IMR-90 (cell line): ENCODE results near the gene MEIS1. TPM values are rescaled to one million over a fixed set of nuclear protein-coding genes. Genes with fewer than 3 reads are reported as not detected.
A peak's percentile ranks its signal among the peaks of the same experiment; 100 is the strongest.

Experiments used
- ATAC-seq: fragments of 200-7000 bp; cut with Tn5 transposase; 2 replicates; pipeline ENCODE4 v1.9.1; 2020; ENCODE audit warnings: low read depth, mild to moderate bottlenecking, moderate library complexity
- BruUV-seq: library from RNA; stranded (reverse); fragments of 400-500 nt; replicated peaks from 2 replicates; lab custom pipeline; 2021; lab: Mats Ljungman, UMichigan
- CTCF ChIA-PET: fragments of 300-600 bp; formaldehyde crosslinking; extraction: SDS; loops from one replicate; lab custom pipeline; 2021; ENCODE audit warnings: antibody characterized with exemption; lab: Yijun Ruan, JAX
- POLR2A ChIA-PET: fragments of 300-600 bp; sonication (Branson Sonifier 250); formaldehyde crosslinking; loops from one replicate; lab custom pipeline; 2022; ENCODE audit warnings: antibody characterized with exemption; ENCODE audit not compliant: unreplicated experiment; lab: Charles Lee
- DNase-seq: peaks from one replicate; pipeline ENCODE4 v3.0.0; 2013
- H2AFZ ChIP-seq: replicated peaks from 2 replicates; pipeline ENCODE3; 2013; ENCODE audit warnings: low read length, mild to moderate bottlenecking; ENCODE audit not compliant: poor library complexity
- H2AK5ac ChIP-seq: 2 replicates; pipeline ENCODE4 v1.6.1; 2013; ENCODE audit warnings: low read depth, low read length, inconsistent platforms
- H2AK9ac ChIP-seq: replicated peaks from 2 replicates; pipeline ENCODE3; 2013; ENCODE audit warnings: mild to moderate bottlenecking, low read depth, low read length, moderate library complexity; ENCODE audit not compliant: poor library complexity
- H2BK120ac ChIP-seq: 2 replicates; pipeline ENCODE4 v1.6.1; 2013; ENCODE audit warnings: low read depth, low read length, inconsistent platforms
- H2BK15ac ChIP-seq: 3 replicates; pipeline ENCODE4 v1.6.1; 2013; ENCODE audit warnings: low read depth, low read length, inconsistent platforms
- H2BK20ac ChIP-seq: 2 replicates; pipeline ENCODE4 v1.6.1; 2013; ENCODE audit warnings: low read depth, mild to moderate bottlenecking, inconsistent platforms, low read length, moderate library complexity
- H2BK5ac ChIP-seq: 2 replicates; pipeline ENCODE4 v1.6.1; 2013; ENCODE audit warnings: mild to moderate bottlenecking, low read depth, low read length, inconsistent platforms; ENCODE audit not compliant: poor library complexity, severe bottlenecking
- H3K14ac ChIP-seq: replicated peaks from 2 replicates; pipeline ENCODE4 v1.6.1; 2013; ENCODE audit warnings: low read depth, low read length, inconsistent platforms
- H3K18ac ChIP-seq: 2 replicates; pipeline ENCODE4 v1.6.1; 2013; ENCODE audit warnings: low read depth, low read length, control low read depth
- H3K23ac ChIP-seq: 2 replicates; pipeline ENCODE4 v1.6.1; 2013; ENCODE audit warnings: low read depth, low read length, inconsistent platforms
- H3K27ac ChIP-seq: 2 replicates; pipeline ENCODE4 v1.5.1; 2013; ENCODE audit warnings: mild to moderate bottlenecking, control low read depth, low read length; ENCODE audit not compliant: insufficient read depth
- H3K27me3 ChIP-seq: 2 replicates; pipeline ENCODE4 v1.6.1; 2013; ENCODE audit warnings: low read length; ENCODE audit not compliant: control insufficient read depth, insufficient read depth
- H3K36me3 ChIP-seq: 2 replicates; pipeline ENCODE4 v1.6.1; 2013; ENCODE audit warnings: low read length, mixed read lengths; ENCODE audit not compliant: control insufficient read depth, insufficient read depth
- H3K4ac ChIP-seq: 2 replicates; pipeline ENCODE4 v1.6.1; 2013; ENCODE audit warnings: low read depth, low read length, inconsistent platforms
- H3K4me1 ChIP-seq: 2 replicates; pipeline ENCODE4 v1.6.1; 2013; ENCODE audit warnings: low read length, mixed read lengths; ENCODE audit not compliant: control insufficient read depth, insufficient read depth
- H3K4me2 ChIP-seq: 2 replicates; pipeline ENCODE4 v1.6.1; 2013; ENCODE audit warnings: low read depth, mild to moderate bottlenecking, control low read depth, low read length, moderate library complexity
- H3K4me3 ChIP-seq: 2 replicates; pipeline ENCODE4 v1.5.1; 2013; ENCODE audit warnings: low read depth, mild to moderate bottlenecking, control low read depth, low read length, moderate library complexity; ENCODE audit not compliant: insufficient read depth
- H3K56ac ChIP-seq: 2 replicates; pipeline ENCODE4 v1.6.1; 2013; ENCODE audit warnings: low read length, inconsistent platforms; ENCODE audit not compliant: insufficient read depth; ENCODE audit errors: extremely low read depth
- H3K79me1 ChIP-seq, 2 experiments: 2 replicates each; pipeline ENCODE4 v1.6.1; 2013; ENCODE audit warnings: low read length in 2 of 2, inconsistent platforms in 1 of 2, low read depth in 1 of 2
- H3K9ac ChIP-seq: 2 replicates; pipeline ENCODE4 v1.6.1; 2013; ENCODE audit warnings: low read depth, low read length, control low read depth
- H3K9me1 ChIP-seq: 2 replicates; pipeline ENCODE4 v1.6.1; 2013; ENCODE audit warnings: low read length, inconsistent platforms; ENCODE audit not compliant: insufficient read depth
- H3K9me3 ChIP-seq: 2 replicates; pipeline ENCODE4 v1.6.1; 2013; ENCODE audit warnings: low read length; ENCODE audit not compliant: control insufficient read depth, insufficient read depth
- H4K20me1 ChIP-seq: 2 replicates; pipeline ENCODE4 v1.6.1; 2013; ENCODE audit warnings: low read length, inconsistent platforms; ENCODE audit not compliant: insufficient read depth
- H4K5ac ChIP-seq: 2 replicates; pipeline ENCODE4 v1.6.1; 2013; ENCODE audit warnings: mild to moderate bottlenecking, low read depth, low read length, control low read depth
- H4K8ac ChIP-seq, 2 experiments: 2 replicates each; pipeline ENCODE4 v1.6.1; 2013; ENCODE audit warnings: low read depth in 2 of 2, low read length in 2 of 2, control low read depth in 1 of 2, inconsistent platforms in 1 of 2
- H4K91ac ChIP-seq: 2 replicates; pipeline ENCODE4 v1.6.1; 2013; ENCODE audit warnings: low read depth, low read length, inconsistent platforms; ENCODE audit not compliant: insufficient read depth
- CEBPB ChIP-seq: IDR thresholded peaks from 2 replicates; pipeline ENCODE4 v1.6.1; 2012; ENCODE audit warnings: low read depth, low read length, improper control_type of control experiment
- RCOR1 ChIP-seq: IDR thresholded peaks from 2 replicates; pipeline ENCODE4 v1.6.1; 2012; ENCODE audit warnings: mild to moderate bottlenecking, low read length, improper control_type of control experiment; ENCODE audit not compliant: insufficient replicate concordance
- WGBS, 2 experiments: methylation state at CpG; one replicate each; pipeline versions ENCODE4 v1.1.5 to v1.1.7; 2013; ENCODE audit warnings: missing lambda C conversion rate in 2 of 2; ENCODE audit not compliant: insufficient read length in 1 of 2; ENCODE audit errors: extremely low coverage in 2 of 2; 5-methylcytosine and 5-hydroxymethylcytosine counted together
- dilution Hi-C: fragments of 300-500 bp; cut with HindIII; formaldehyde crosslinking; loops from one replicate; pipeline ENCODE4 v1.14.3; 2018; ENCODE audit warnings: low sequenced_read_pairs; ENCODE audit not compliant: unreplicated experiment
- in situ Hi-C: fragments of 300-500 bp; cut with MboI; formaldehyde crosslinking; loops from 3 replicates; pipeline ENCODE4 v1.14.3; 2019; ENCODE audit warnings: low sequenced_read_pairs, inconsistent platforms, mixed read lengths
- intact Hi-C: fragments of 100-400 bp; cut with micrococcal nuclease; formaldehyde crosslinking; loops from 2 replicates; pipeline ENCODE4 v1.10.0; 2022
- polyA plus RNA-seq, 3 experiments: library from polyadenylated mRNA; depleted of rRNA; stranded (reverse); fragments of >200 nt; gene quantifications; 2 replicates each; pipeline ENCODE4 v1.2.3, GENCODE V29; 2012; ENCODE audit warnings: low replicate concordance in 1 of 3
- total RNA-seq: library from RNA; depleted of rRNA; stranded (reverse); fragments of >200 nt; gene quantifications from 2 replicates; pipeline ENCODE4 v1.2.3, GENCODE V29; 2012
- TF ChIP-seq, protein P1 (sequence below): fragments of 150-350 bp; IDR thresholded peaks from 2 replicates; pipeline ENCODE4 v1.6.1; 2017; ENCODE audit warnings: mild to moderate bottlenecking, antibody characterized with exemption, low read length, low read depth
- TF ChIP-seq, protein P2 (sequence below): conservative IDR thresholded peaks from 2 replicates; pipeline ENCODE4 v1.5.1; 2012; ENCODE audit warnings: mild to moderate bottlenecking, low read depth, low read length, improper control_type of control experiment

MEIS1 gene
- total and polyA plus RNA-seq, 2 of the 4 experiments (the other 2 are of a cell fraction), result 54.4 to 157 TPM

DNA sequence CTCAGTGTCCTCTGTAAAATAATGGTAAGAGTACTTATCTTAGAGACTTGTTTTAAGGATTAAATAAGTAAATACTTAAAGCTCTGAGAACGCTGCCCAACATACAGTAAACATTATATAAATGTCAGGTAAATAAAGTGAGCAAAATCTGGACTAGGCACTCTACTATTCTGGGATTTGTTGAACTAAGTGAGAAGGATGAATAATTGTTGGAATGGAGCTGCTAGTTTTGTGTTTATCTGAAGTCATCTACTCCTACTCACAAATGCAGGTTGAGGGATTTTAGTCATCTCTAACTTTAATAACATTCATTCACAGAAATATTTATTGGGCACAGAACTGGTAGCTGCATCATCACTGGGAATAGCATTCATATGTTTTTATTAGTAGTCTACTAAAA lies 103.4 kb downstream of the MEIS1 start:
- H3K27ac ChIP-seq, result no peak overlapping the region
- TF ChIP-seq RCOR1 (peak; percentile 24), CEBPB (no peak)
- TF ChIP-seq, protein P1, sequence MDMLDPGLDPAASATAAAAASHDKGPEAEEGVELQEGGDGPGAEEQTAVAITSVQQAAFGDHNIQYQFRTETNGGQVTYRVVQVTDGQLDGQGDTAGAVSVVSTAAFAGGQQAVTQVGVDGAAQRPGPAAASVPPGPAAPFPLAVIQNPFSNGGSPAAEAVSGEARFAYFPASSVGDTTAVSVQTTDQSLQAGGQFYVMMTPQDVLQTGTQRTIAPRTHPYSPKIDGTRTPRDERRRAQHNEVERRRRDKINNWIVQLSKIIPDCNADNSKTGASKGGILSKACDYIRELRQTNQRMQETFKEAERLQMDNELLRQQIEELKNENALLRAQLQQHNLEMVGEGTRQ, result no peak
- TF ChIP-seq, protein P2, sequence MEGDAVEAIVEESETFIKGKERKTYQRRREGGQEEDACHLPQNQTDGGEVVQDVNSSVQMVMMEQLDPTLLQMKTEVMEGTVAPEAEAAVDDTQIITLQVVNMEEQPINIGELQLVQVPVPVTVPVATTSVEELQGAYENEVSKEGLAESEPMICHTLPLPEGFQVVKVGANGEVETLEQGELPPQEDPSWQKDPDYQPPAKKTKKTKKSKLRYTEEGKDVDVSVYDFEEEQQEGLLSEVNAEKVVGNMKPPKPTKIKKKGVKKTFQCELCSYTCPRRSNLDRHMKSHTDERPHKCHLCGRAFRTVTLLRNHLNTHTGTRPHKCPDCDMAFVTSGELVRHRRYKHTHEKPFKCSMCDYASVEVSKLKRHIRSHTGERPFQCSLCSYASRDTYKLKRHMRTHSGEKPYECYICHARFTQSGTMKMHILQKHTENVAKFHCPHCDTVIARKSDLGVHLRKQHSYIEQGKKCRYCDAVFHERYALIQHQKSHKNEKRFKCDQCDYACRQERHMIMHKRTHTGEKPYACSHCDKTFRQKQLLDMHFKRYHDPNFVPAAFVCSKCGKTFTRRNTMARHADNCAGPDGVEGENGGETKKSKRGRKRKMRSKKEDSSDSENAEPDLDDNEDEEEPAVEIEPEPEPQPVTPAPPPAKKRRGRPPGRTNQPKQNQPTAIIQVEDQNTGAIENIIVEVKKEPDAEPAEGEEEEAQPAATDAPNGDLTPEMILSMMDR, result no peak
- no peak overlapping the region for H4K91ac ChIP-seq
- intact Hi-C loops, result no loop called here
- no peak overlapping the region for H2BK20ac ChIP-seq
- H3K4me3 ChIP-seq, result no peak overlapping the region
- no peak overlapping the region for H3K9ac ChIP-seq
- H3K27me3 ChIP-seq, result no peaks in the 10 kb centered on the region
- peaks cover 15% of the 10 kb centered on the region for H3K9me1 ChIP-seq
- no peaks in the 10 kb centered on the region for H3K9me3 ChIP-seq
- H4K8ac ChIP-seq, result no peak overlapping the region
- no peak overlapping the region for H2BK15ac ChIP-seq
- no peak overlapping the region for H2AK5ac ChIP-seq
- H4K5ac ChIP-seq, result no peak overlapping the region
- H3K14ac ChIP-seq, result no peak overlapping the region
- H3K4ac ChIP-seq, result no peak overlapping the region
- no peak overlapping the region for H3K56ac ChIP-seq
- no peak overlapping the region for H2AFZ ChIP-seq
- CTCF ChIA-PET, result no interaction called here
- H3K79me1 ChIP-seq, result peaks cover 14 to 63% of the 10 kb centered on the region in 2 experiments
- H3K36me3 ChIP-seq, result peaks cover 14% of the 10 kb centered on the region
- no CpG with 5 or more reads among the region's 1 CpG for WGBS, 2 experiments
- peaks cover 79% of the 10 kb centered on the region; the same call in 1 of the 2 replicates for H4K20me1 ChIP-seq
- ATAC-seq (peak; percentile 72), DNase-seq (peak; percentile 85)
- dilution Hi-C loops, result no loop called here
- POLR2A ChIA-PET, result no interaction called here
- H3K4me2 ChIP-seq, result no peak overlapping the region
- H2AK9ac ChIP-seq, result no peak overlapping the region
- H2BK5ac ChIP-seq, result peak overlapping the region; percentile 19
- H3K18ac ChIP-seq, result no peak overlapping the region
- in situ Hi-C loops, result no loop called here
- H2BK120ac ChIP-seq, result no peak overlapping the region
- no peak overlapping the region for H3K23ac ChIP-seq
- BruUV-seq, result no TSS peak
- peaks cover 21% of the 10 kb centered on the region for H3K4me1 ChIP-seq
